ENCODE results near the gene ITGAE. TPM values are rescaled to one million over a fixed set of nuclear protein-coding genes. Genes with fewer than 3 reads are reported as not detected.
A peak's percentile ranks its signal among the peaks of the same experiment; 100 is the strongest.

The ITGAE gene
- total and polyA plus RNA-seq, 2 donors from 2014 or later = 16.5 to 46.3 TPM

DNA sequence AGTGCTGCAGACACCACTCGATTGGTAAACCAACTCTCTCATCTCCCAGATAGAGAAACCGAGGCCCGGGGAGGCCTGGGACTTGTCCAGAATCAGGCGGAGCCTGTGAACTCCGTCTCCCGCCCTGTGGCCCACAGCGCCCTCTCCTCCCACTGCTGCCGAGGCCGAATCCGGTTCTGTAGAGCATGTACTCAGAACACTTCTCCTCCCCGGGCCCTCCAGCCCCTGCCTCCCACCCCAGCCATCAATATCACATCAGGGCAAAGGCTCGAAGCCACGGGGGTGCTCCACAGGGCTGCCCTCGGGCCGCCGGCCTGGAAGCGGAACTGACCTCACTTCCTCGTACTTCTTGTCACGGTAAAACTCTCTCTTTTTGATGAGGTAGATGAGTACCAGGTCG, 119.4 kb downstream of the ITGAE start:
- Histone ChIP-seq H3K4me3 (ENCODE audit: low read length in 3 of 3) (no peak overlapping the region), H3K36me3 (ENCODE audit: control insufficient read depth in 2 of 3, insufficient read depth in 3 of 3, low read length in 3 of 3) (no peaks in the 10 kb centered on the region), H3K27ac (ENCODE audit: low read depth in 2 of 2, low read length in 2 of 2) (no peak overlapping the region), H3K27me3 (ENCODE audit: control insufficient read depth, insufficient read depth, low read length) (peaks cover 3% of the 10 kb centered on the region), H3K4me1 (ENCODE audit: control insufficient read depth in 2 of 3, insufficient read depth in 2 of 3, low read depth in 1 of 3, low read length in 3 of 3) (no peaks in the 10 kb centered on the region), H3K9ac (ENCODE audit: low read length in 3 of 3) (no peak overlapping the region), H3K9me3 (ENCODE audit: control insufficient read depth in 2 of 3, insufficient read depth in 1 of 3, low read length in 3 of 3) (no peaks in the 10 kb centered on the region)
- intact Hi-C loops (cut with DNase I) = no loop called here
- DNase-seq (peak in 1 of 5 donors; percentile 61), FAIRE-seq (no peak)
- TF ChIP-seq, protein P1, sequence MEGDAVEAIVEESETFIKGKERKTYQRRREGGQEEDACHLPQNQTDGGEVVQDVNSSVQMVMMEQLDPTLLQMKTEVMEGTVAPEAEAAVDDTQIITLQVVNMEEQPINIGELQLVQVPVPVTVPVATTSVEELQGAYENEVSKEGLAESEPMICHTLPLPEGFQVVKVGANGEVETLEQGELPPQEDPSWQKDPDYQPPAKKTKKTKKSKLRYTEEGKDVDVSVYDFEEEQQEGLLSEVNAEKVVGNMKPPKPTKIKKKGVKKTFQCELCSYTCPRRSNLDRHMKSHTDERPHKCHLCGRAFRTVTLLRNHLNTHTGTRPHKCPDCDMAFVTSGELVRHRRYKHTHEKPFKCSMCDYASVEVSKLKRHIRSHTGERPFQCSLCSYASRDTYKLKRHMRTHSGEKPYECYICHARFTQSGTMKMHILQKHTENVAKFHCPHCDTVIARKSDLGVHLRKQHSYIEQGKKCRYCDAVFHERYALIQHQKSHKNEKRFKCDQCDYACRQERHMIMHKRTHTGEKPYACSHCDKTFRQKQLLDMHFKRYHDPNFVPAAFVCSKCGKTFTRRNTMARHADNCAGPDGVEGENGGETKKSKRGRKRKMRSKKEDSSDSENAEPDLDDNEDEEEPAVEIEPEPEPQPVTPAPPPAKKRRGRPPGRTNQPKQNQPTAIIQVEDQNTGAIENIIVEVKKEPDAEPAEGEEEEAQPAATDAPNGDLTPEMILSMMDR (IDR thresholded peaks at IDR 0.05; ENCODE audit: borderline replicate concordance, extremely low read depth, insufficient read depth) = no peak

DNA sequence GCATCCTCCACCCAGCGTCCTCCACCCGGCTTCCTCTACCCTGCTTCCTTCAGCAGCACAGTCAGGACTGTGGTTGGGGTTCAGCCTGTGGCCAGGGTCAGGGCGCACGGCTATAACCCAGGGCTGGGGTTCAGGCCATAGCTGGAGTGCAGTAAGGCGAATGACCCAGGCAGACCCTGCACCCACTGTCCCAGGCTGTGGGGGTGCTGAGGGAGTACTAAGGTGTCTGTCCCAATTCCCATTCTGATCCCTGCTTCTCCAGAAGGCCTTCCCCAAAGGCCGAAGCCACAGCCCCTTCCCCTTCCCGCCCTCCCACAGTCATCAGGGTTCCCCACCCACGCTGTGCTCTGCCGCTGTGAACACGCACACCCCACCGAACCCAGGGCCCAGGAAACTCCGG, 119.9 kb downstream of the ITGAE start:
- H3K9me3 ChIP-seq (ENCODE audit: control insufficient read depth in 2 of 3, insufficient read depth in 1 of 3, low read length in 3 of 3) = no peaks in the 10 kb centered on the region
- FAIRE-seq (no peak), DNase-seq (peak in 1 of 5 donors; percentile 54)
- H3K4me3 ChIP-seq (ENCODE audit: low read length in 3 of 3) = no peak overlapping the region
- H3K4me1 ChIP-seq (ENCODE audit: control insufficient read depth in 2 of 3, insufficient read depth in 2 of 3, low read depth in 1 of 3, low read length in 3 of 3) = no peaks in the 10 kb centered on the region
- intact Hi-C loops (cut with DNase I) = no loop called here
- TF ChIP-seq, protein P1 (IDR thresholded peaks at IDR 0.05; ENCODE audit: borderline replicate concordance, extremely low read depth, insufficient read depth) = no peak
- no peak overlapping the region for H3K9ac ChIP-seq (ENCODE audit: low read length in 3 of 3)
- peaks cover 3% of the 10 kb centered on the region for H3K27me3 ChIP-seq (ENCODE audit: control insufficient read depth, insufficient read depth, low read length)
- H3K36me3 ChIP-seq (ENCODE audit: control insufficient read depth in 2 of 3, insufficient read depth in 3 of 3, low read length in 3 of 3) = no peaks in the 10 kb centered on the region
- no peak overlapping the region for H3K27ac ChIP-seq (ENCODE audit: low read depth in 2 of 2, low read length in 2 of 2)

DNA sequence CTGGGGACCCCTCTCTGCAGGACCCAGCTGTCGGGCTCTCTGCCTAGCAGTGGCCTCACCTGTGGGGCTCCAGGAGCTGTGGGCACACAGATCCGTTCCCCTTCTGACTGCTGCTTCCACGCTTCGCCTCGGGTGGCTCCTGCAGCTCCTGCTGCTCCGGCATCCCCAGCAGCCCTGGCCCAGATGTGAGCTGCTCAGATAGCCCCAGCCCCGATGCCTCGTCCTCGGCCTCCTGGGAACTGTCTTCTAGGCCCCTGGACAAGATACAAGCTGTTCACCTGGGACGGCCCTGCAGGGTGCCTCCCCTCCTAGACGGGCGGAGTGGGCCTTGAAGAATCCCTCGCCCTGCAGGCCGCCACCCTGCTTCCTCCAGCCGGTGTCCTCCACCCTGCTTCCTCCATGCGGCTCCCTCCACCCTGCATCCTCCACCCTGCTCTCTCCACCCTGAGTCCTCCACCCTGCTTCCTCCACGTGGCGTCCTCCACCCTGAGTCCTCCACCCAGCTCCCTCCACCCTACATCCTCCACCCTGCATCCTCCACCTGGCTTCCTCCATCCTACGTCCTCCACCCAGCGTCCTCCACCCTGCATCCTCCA, 121.4 kb downstream of the ITGAE start:
- DNase-seq (peak in 1 of 5 donors; percentile 63), FAIRE-seq (no peak)
- Histone ChIP-seq H3K27ac (ENCODE audit: low read depth in 2 of 2, low read length in 2 of 2) (no peak overlapping the region), H3K36me3 (ENCODE audit: control insufficient read depth in 2 of 3, insufficient read depth in 3 of 3, low read length in 3 of 3) (no peaks in the 10 kb centered on the region), H3K27me3 (ENCODE audit: control insufficient read depth, insufficient read depth, low read length) (no peaks in the 10 kb centered on the region), H3K9me3 (ENCODE audit: control insufficient read depth in 2 of 3, insufficient read depth in 1 of 3, low read length in 3 of 3) (no peaks in the 10 kb centered on the region), H3K9ac (ENCODE audit: low read length in 3 of 3) (no peak overlapping the region), H3K4me1 (ENCODE audit: control insufficient read depth in 2 of 3, insufficient read depth in 2 of 3, low read depth in 1 of 3, low read length in 3 of 3) (no peaks in the 10 kb centered on the region), H3K4me3 (ENCODE audit: low read length in 3 of 3) (no peak overlapping the region)
- intact Hi-C loops (cut with DNase I) = loop anchor here (5.0 kb wide), 1 partner anchor 48 kb away; no protein-coding TSS in a partner anchor
- TF ChIP-seq, protein P1 (IDR thresholded peaks at IDR 0.05; ENCODE audit: borderline replicate concordance, extremely low read depth, insufficient read depth) = no peak

Measured in kidney (tissue), 14 donors.